CD4-positive, alpha-beta T cell treated with Interleukin-17A for 1 hour (primary cell): ENCODE results near the gene ENOX1.

Experiments
- DNase-seq: peaks from one replicate; pipeline ENCODE4 v3.0.0-alpha.2; 2020

The ENOX1 gene

DNA sequence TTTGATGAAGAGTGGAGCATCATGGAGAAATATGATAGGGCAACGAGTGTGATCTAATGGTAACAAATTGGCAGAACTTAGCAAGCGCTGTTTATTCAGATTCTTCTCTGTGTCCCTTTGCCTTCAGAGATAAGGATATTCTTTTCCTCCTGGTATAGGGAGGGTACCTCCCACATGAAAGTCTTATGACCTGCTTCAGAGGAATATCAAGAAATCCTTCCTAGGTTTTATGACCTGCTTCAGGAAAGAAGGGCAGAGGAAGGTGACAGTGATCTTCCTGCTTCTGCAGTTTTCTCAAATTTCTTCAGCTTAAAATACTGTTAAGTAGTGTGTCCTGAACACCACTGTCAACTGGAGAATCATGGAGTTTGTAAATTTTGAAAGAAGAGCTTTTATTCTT, 619.0 kb downstream of the ENOX1 start:
- DNase-seq = no peak

DNA sequence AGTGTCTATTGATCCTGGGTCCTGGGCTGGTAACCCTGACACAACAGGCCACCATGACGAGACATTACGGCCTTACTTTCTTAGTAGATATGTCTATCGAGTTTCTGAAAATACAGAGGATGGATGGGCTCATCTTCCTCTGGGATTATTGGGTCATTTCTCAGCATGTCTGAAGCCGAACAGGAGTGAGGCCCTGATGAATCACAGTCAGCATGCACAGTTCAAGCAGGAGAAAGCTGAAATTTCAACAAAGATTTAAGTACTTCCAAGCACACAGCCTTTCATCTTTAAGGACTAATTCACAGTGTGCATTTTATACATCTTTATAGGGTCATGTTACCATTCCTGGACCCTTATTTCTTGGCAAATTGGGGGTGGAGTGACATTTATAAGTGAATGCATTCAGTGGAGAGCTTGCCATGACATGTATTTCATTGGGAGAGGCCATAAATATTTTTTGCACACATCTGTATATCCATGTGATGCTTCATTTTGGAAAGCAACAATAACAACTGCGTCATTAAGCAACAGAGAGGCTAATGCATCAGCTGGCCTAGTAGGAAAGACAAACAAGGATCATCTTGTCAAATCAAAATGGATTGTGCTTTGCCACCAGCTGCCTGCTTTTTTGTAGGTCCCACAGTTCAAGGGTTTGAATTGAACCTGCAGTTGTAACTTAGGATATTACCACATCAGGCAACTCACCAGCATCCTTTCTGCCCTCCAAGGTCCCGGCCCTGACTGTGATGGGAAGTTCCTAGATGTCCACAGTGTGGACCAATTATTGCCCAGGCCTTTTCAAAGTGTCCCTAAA, 619.9 kb downstream of the ENOX1 start:
- DNase-seq = no peak
